GM12865 (cell line): ENCODE measurements around the gene NPIPA3.
"Not testable (repeated sequence)": the region's sequence is repeated elsewhere in the genome, so short reads cannot be mapped to it uniquely, and the experiment has no call there.

Experiments used
- DNase-seq: peaks from one replicate; pipeline ENCODE4 v3.0.0; 2010; ENCODE audit warnings: low read depth
- H3K4me3 ChIP-seq: 2 replicates; pipeline ENCODE4 v1.5.1; 2011; ENCODE audit warnings: mild to moderate bottlenecking, low read depth, low read length, control low read depth
- CTCF ChIP-seq: IDR thresholded peaks from 2 replicates; pipeline ENCODE4 v1.5.1; 2011; ENCODE audit warnings: low read length, control low read depth, low read depth, inconsistent platforms; ENCODE audit not compliant: insufficient read depth; ENCODE audit errors: missing control alignments

The NPIPA3 gene

GRCh38 chr16:14703156-14704011 is at the start of gene NPIPA3:
NPIPA3 (plus strand) TSS chr16:14703411; CDS start chr16:14708944, 5,533 bp downstream.
- H3K4me3 ChIP-seq, DNase-seq: not testable (repeated sequence)

GRCh38 chr16:14658063-14658462 is 45.1 kb upstream of the NPIPA3 start:
- H3K4me3 ChIP-seq: no peak overlapping the region
- no peak for TF ChIP-seq CTCF
- DNase-seq: peak; percentile 69

GRCh38 chr16:14667347-14668266 is 35.6 kb upstream of the NPIPA3 start:
- TF ChIP-seq CTCF: no peak
- no peak for DNase-seq
- no peak overlapping the region for H3K4me3 ChIP-seq

DNA sequence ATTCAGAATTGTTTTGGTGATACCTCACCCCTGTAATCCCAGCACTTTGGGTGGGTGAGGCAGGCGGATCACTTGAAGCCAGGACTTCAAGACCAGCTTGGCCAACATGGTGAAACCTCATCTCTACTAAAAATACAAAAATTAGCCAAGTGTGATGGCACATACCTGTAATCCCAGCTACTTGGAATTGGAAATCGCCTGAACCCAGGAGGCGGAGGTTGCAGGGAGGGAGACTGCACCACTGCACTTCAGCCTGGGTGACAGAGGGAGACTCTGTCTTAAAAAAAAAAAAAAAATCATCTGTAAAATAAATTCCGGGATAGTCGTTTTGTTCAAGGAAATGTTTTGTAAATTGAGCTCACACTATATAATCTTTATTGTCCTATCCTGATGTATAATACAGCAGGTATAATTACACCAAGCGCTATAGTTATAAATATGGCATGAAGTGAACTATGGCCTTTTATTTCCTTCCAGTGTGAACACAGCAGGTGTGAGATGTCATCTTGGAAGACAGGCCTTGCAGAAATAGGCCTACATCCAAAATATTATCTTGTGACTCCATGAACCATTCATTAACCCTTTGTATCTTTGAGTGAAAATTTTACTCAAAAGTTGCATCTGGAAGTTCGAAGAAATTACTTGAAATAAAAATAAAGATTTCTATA is 34.5 kb upstream of the NPIPA3 start:
- no peak overlapping the region for H3K4me3 ChIP-seq
- no peak for DNase-seq
- no peak for TF ChIP-seq CTCF

- H3K4me3 ChIP-seq: no peak overlapping the region
- TF ChIP-seq CTCF: no peak
- peak; percentile 9 for DNase-seq
Measured at GRCh38 chr16:14669776-14670175, 33.4 kb upstream of the NPIPA3 start.

DNA sequence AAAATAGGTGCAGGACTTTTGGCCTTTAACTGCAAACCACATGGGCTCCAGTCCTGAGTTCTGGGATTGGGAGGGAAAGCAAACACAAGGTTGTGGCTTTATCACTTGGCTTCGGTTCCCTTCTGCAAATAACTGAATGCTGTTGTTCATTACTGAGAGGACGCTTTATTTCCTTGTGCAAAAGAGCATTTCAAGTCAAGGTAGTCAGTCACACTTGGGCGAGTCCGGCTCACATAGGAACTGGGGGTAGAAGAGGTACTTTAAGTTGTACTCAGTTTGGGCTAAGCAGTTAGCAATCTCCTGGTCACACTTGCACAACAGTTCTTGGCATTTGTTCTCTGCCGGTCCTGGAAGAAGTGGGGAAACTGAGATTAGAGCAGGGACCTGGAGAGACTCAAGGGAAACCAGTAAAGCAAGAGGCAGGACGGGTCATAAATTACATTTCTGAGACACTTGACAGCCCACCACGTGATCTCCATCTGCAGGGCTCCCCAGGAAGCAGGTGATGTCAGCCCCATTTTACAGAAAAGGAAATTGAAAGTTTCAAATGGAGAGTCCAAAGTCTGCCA is 30.7 kb upstream of the NPIPA3 start:
- DNase-seq: peak; percentile 81
- no peak for TF ChIP-seq CTCF
- H3K4me3 ChIP-seq: peak overlapping the region; percentile 1; the same call in 1 of the 2 replicates
